ENCODE data around the gene GABARAP.

The GABARAP gene

GRCh38 chr17:7241783-7242716 is at the start of gene GABARAP:
Gene GABARAP (minus strand): TSS chr17:7242449. CDS start chr17:7242330, 119 bp downstream.
- DNase-seq = peak; percentile 89 to 94

GRCh38 chr17:7290685-7291084 is 48.4 kb upstream of the GABARAP start:
- DNase-seq = no peak

GRCh38 chr17:7290166-7290565 is 47.9 kb upstream of the GABARAP start:
- DNase-seq = no peak

- no peak for DNase-seq
Observed at GRCh38 chr17:7289256-7290032, 47.2 kb upstream of the GABARAP start.

- DNase-seq = no peak
Observed at GRCh38 chr17:7285679-7286078, 43.4 kb upstream of the GABARAP start.

GRCh38 chr17:7284911-7285310 is 42.7 kb upstream of the GABARAP start:
- DNase-seq = no peak

- no peak for DNase-seq
Observed at GRCh38 chr17:7283471-7284216, 41.4 kb upstream of the GABARAP start.

GRCh38 chr17:7282752-7283321 is 40.6 kb upstream of the GABARAP start:
- no peak for DNase-seq

GRCh38 chr17:7281953-7282751 is 39.9 kb upstream of the GABARAP start:
- no peak for DNase-seq

- DNase-seq = peak; percentile 88 to 90
Observed at GRCh38 chr17:7281074-7281952, 39.1 kb upstream of the GABARAP start, which contains the start of gene SLC2A4. Gene SLC2A4 (plus strand): TSS chr17:7281718. CDS start chr17:7281935, 217 bp downstream.

GRCh38 chr17:7280519-7281073 is 38.3 kb upstream of the GABARAP start:
- peak; percentile 79 to 90 for DNase-seq

- DNase-seq = no peak
Observed at GRCh38 chr17:7279448-7279847, 37.2 kb upstream of the GABARAP start.

- no peak for DNase-seq
Observed at GRCh38 chr17:7266784-7267183, 24.5 kb upstream of the GABARAP start.

GRCh38 chr17:7263801-7264078 is 21.5 kb upstream of the GABARAP start:
- DNase-seq = no peak

GRCh38 chr17:7262935-7263800 is 20.9 kb upstream of the GABARAP start:
- no peak for DNase-seq

GRCh38 chr17:7262192-7262934 is 20.1 kb upstream of the GABARAP start, which contains the start of gene CLDN7:
Gene CLDN7 (minus strand): TSS chr17:7262478. CDS start chr17:7262043, 435 bp downstream.
- DNase-seq = no peak

GRCh38 chr17:7261379-7262191 is 19.3 kb upstream of the GABARAP start:
- peak in 1 of 2 donors; percentile 40 for DNase-seq
